ENCODE results near the gene AKT1.

- TF ChIP-seq POLR2A (IDR thresholded peaks at IDR 0.05; ENCODE audit: low read length) (no peak), GATA1 (IDR thresholded peaks at IDR 0.05; ENCODE audit: low read depth, low read length) (no peak)
Observed at GRCh38 chr14:104766256-104766862, 29.2 kb downstream of the AKT1 start.
